ENCODE measurements around the gene CCDC187.

The CCDC187 gene

DNA sequence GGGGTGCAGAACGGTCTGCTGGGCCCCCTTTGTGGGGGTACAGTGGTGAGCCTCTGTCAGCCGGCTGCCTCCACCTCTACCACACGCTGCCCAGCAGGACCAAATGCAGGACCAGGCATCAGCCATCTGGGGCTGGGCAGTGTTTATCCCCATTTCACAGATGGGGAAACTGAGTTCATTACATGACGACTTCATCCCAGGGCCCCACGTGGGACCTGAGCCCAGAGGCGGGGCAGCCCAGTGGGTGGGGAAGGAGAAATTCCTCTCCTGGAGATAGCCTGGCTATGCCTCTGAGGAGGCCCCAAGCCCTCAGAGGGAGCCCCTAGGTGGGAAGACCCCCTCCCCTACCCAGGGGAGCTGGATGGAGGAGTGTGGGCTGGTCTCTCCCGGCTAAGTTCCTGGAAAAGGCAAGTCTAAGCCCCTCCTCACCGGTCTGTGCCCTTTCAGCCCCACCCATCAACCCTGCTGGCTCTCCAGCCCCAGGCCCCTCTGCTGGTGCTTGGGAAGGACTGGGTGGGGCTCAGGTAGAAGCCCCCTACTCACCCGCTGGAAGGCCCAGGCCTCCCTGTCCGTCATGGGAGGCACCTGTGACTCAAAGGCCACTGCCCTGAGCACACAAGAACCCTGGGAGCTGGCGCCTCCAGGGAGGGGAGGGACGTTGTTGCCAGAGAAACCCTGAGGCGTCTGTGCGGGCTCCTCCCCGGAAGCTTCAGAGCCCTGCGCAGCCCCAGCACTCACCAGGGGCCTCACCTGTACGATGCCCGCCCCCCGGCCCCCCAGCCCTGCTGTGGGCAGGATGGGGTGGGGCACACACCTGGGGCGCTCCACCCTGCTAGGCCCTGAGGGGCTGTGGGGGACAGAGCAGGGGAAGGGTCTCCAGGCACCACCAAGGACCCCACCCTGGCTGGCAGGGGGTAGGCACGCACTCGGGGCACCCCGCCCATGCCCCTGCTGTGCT lies 7.4 kb upstream of the CCDC187 start:
- no peak for DNase-seq (ENCODE audit: low read depth)

GRCh38 chr9:136310273-136311030 lies 6.6 kb upstream of the CCDC187 start:
- no peak for DNase-seq (ENCODE audit: low read depth)

- no peak for DNase-seq (ENCODE audit: low read depth)
These were observed 5.9 kb upstream of the CCDC187 start for GRCh38 chr9:136309806-136310220.

- no peak for DNase-seq (ENCODE audit: low read depth)
These were observed 5.4 kb upstream of the CCDC187 start for GRCh38 chr9:136309101-136309801.

DNA sequence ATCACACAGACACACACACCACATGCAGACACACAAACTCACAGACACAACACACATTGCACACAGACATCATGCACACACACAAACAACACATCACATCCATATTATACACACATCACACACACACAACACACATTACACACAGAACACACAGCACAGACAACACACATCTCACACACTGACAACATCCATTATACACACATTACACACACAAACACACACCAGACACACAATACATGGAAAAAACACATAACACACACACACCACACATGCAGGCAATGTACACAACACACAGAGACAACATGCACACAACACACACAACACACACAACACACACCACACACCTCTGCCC lies 4.8 kb upstream of the CCDC187 start:
- DNase-seq (ENCODE audit: low read depth): no peak

DNA sequence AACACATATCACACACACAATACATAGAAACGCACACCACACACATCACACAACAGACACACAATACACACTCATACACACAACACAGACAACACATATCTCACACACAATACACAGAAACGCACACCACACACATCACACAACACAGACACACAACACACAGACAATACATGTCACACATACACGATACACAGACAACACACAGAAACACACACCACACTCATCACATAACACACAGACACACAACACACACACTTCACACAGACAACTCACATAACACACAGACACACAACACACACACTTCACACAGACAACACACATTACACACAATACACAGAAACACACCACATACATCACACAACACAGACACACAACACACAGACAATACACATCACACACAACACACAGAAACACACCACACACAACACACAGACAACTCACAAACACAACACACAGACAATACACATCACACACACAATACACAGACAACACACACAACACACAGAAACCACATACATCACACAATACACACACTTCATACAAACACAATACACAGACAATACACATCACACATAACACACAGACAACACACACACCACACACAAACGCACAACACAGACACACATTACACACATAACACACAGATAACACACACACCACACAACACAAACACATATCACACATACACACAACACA lies 4.3 kb upstream of the CCDC187 start:
- DNase-seq (ENCODE audit: low read depth): no peak

DNA sequence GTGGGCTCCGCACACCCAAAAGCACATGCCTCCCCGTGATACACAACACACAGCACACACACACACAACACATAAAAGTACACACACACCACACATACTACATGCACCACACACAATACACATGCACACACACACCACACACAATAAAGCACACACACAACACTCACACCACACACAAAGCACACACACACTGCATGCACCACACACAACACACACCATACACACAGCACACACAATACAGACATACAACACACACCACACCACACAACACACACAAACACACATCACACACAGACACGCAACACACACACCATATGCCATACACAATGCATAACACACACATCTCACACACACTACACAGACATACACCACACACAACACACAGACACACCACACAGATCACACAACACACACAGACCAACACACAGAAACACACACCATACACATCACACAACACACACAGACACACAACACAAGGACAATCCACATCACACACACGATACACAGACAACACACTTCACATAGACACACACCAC lies 3.4 kb upstream of the CCDC187 start:
- DNase-seq (ENCODE audit: low read depth): no peak

- no peak for DNase-seq (ENCODE audit: low read depth)
These were observed 2.6 kb upstream of the CCDC187 start for GRCh38 chr9:136306211-136307208.

GRCh38 chr9:136305804-136306203 lies 1.9 kb upstream of the CCDC187 start:
- no peak for DNase-seq (ENCODE audit: low read depth)

DNA sequence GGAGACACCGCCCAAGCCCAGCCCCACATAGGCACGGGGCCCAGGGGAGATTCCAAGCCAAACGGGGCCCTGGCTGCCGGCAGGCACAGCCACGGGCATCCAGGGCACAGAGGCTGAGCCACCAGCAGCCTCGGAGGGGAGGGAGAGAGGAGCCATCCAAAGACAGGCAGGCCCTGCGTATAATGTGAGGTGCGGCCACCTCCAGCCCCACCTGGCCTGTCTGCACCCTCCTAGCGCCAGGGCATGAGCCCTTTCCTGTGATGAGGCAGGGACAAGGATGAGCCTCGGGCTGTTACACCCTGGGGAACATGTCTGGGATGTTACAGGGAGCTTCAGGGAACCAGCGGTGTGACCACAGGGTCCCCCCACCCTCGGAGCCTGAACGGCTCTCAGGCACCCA lies 1.1 kb upstream of the CCDC187 start:
- DNase-seq (ENCODE audit: low read depth): no peak

DNA sequence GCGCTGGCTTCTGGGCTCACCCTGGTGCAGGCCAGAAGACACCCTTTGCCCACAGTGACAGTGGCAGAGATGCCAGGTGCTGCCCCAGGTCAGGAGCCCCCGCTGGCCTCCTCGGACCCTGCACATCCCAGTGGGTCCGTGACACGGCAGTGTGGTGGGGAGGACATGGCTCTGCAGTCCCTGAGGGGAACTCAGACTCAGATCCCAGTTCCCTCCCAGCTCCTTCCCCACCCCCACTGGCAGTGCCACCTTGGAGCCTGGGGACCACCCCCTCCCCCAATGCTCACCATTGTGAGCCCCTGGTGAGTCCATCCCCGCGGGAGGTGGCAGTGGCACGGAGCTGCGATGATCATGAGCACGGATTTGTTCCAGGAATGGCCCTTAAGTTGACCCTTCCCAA lies 562 bp upstream of the CCDC187 start:
- no peak for DNase-seq (ENCODE audit: low read depth)

DNA sequence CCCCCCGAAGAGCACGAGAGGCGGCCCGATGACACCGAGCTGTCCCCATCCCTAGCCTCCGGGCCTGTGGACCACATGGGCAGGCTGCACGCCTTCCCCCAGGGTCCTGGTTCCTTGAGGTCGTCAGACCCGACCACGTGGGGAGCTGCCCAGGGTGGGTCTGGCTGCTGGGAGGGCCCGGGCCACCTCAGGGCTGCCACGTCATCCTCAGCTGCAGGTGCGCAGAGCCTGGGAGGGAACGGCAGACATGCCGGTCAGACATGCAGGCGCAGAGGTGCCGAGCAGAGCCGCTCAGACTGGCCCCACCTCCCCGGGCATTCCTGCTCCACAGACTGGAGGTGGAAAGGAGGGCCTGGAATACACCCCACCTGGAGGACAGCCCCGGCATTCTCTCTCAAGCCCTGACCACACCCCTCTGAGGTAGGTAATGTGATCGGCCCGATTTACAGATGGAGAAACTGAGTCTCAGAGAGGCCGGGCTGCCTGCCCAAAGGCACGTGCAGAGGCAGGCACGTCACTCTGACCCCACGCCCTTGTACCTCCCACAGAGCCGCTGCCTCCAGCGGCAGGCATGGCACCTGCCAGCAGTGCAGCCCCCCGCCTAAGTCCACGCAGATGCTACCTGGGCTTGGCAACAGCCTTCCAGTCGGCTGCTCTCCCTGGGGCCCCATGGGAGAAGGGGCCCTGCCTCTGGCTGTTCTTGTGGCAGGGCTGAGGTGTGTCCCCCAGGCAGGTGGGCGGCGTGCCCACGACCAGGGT lies 649 bp downstream of the CCDC187 start:
- DNase-seq (ENCODE audit: low read depth): no peak

GRCh38 chr9:136302527-136302926 lies 1.4 kb downstream of the CCDC187 start:
- no peak for DNase-seq (ENCODE audit: low read depth)

GRCh38 chr9:136300866-136301265 lies 3.0 kb downstream of the CCDC187 start:
- no peak for DNase-seq (ENCODE audit: low read depth)

GRCh38 chr9:136300016-136300545 lies 3.8 kb downstream of the CCDC187 start:
- DNase-seq (ENCODE audit: low read depth): no peak

GRCh38 chr9:136299541-136299940 lies 4.4 kb downstream of the CCDC187 start:
- DNase-seq (ENCODE audit: low read depth): no peak

- DNase-seq (ENCODE audit: low read depth): no peak
These were observed 4.8 kb downstream of the CCDC187 start for GRCh38 chr9:136299116-136299515.

DNA sequence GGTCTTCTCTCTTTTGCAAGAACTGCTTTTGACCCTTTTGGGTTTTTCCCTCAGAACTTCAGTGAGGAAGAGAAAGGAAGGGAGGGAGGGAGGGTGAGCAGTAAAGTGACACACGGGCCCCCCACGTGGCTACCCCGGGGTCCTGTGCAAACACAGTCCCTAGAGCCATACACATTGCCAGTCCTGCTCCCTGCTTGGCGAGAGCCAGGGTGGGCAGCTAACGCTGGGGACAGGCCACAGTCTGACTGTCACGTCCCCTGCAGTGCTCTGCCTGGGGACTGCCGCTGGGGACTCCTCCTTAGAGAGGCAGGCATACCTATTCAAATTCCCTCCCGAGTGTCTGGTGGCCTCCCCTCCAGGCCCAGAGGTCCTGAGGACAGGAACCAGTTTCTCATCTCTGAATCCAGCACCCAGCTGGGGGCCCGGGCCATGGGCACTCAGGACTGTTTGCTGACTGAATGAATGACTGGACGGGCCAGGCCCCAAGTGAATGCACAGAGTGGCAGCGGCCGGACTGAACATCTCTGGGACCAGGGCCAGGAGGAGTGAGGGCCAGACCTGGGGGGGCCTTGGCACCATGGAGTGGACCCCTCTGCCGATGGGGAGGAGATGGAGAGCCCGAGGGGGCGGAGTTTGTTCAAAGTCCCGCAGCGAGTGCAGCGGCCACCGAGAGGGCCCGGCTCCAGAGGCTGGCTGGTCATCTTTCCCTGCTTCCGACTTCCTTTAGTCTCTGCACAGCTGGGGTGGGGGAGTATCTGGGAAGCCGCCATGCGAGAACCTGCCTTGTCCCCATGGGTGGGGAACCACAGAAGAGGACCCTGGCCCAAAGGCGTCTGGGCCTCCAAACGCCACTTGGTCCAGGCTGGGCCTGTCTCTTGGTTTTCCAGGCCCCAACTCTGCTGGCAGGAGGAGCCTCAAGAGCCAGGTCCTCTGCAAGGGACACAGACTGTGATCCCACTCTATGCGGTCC lies 5.8 kb downstream of the CCDC187 start:
- no peak for DNase-seq (ENCODE audit: low read depth)
